ENCODE measurements around the gene HNRNPDL. TPM values are rescaled to one million over a fixed set of nuclear protein-coding genes. Genes with fewer than 3 reads are reported as not detected.
A peak's percentile ranks its signal among the peaks of the same experiment; 100 is the strongest.

HNRNPDL gene
- total RNA-seq, 1 experiment from 2014 or later, result 472 TPM

GRCh38 chr4:82469791-82470345 lies 39.6 kb upstream of the HNRNPDL start:
- H3K4me3 Mint-ChIP-seq, result no peak overlapping the region
- Histone ChIP-seq H2BK5ac (ENCODE audit: insufficient read length, low read length) (no peak overlapping the region), H3K27me3 (ENCODE audit: insufficient read depth, low read length) (no peaks in the 10 kb centered on the region), H3K56ac (ENCODE audit: insufficient read length, low read depth, low read length) (no peak overlapping the region), H3K4me1 (ENCODE audit: insufficient read depth, low read length) (no peaks in the 10 kb centered on the region), H3K79me1 (ENCODE audit: insufficient read depth, low read depth, low read length, poor library complexity, severe bottlenecking) (no peaks in the 10 kb centered on the region), H4K5ac (ENCODE audit: insufficient read length, low read depth, low read length) (no peak overlapping the region), H3K14ac (ENCODE audit: insufficient read depth, low read length) (no peak overlapping the region), H3K23ac (ENCODE audit: insufficient read length, low read depth, low read length) (no peak overlapping the region), H4K20me1 (ENCODE audit: control insufficient read depth, insufficient read depth, insufficient read length) (no peaks in the 10 kb centered on the region), H2AFZ (ENCODE audit: low read length) (no peak overlapping the region), H2BK20ac (ENCODE audit: low read depth, low read length, poor library complexity, severe bottlenecking) (no peak overlapping the region), H3K18ac (ENCODE audit: insufficient read length, low read depth, low read length) (no peak overlapping the region), H3K23me2 (ENCODE audit: insufficient read length, low read depth, low read length, poor library complexity, severe bottlenecking) (no peaks in the 10 kb centered on the region), H3K9ac (ENCODE audit: extremely low read depth, insufficient read length, low read length) (no peak overlapping the region), H3K4me2 (ENCODE audit: insufficient read depth, insufficient read length, low read length) (no peak overlapping the region), H4K91ac (ENCODE audit: insufficient read length, low read depth, low read length) (no peak overlapping the region), H3K79me2 (ENCODE audit: insufficient read depth, low read length) (no peaks in the 10 kb centered on the region), H2BK120ac (ENCODE audit: low read depth, low read length, poor library complexity, severe bottlenecking) (no peak overlapping the region), H2BK15ac (ENCODE audit: low read depth, low read length) (no peak overlapping the region), H3T11ph (ENCODE audit: low read length) (no peak overlapping the region), H4K8ac (replicated peaks; ENCODE audit: insufficient read length, low read depth, low read length) (no peak overlapping the region), H2AK5ac (ENCODE audit: insufficient read length, low read length) (no peak overlapping the region), H3K4ac (ENCODE audit: low read depth, low read length) (no peak overlapping the region), H2BK12ac (ENCODE audit: insufficient read length, low read depth, low read length) (no peak overlapping the region), H3K27ac (ENCODE audit: insufficient read length, low read depth, low read length) (no peak overlapping the region), H3K9me3 (ENCODE audit: control insufficient read depth, low read depth, low read length) (no peaks in the 10 kb centered on the region)
- WGBS (ENCODE audit: extremely low coverage, insufficient read length, low lambda C conversion rate), result no CpG with 5 or more reads among the region's 2 CpGs
- H3K4me1 Mint-ChIP-seq, result peaks cover 6 to 10% of the 10 kb centered on the region in 2 experiments
- no peaks in the 10 kb centered on the region; the same call in 1 of the 2 replicates for H3K27me3 Mint-ChIP-seq (ENCODE audit: low read depth)
- H3K27ac Mint-ChIP-seq, result peak overlapping the region in 1 of 3 experiments; percentile 40; a peak in 1 of 7 replicates
- TF ChIP-seq CTCF (conservative IDR thresholded peaks at IDR 0.05), result no peak
- H3K9me3 Mint-ChIP-seq, result peaks cover 4 to 9% of the 10 kb centered on the region in 2 experiments; a peak in 3 of 5 replicates
- no peak for DNase-seq
- H3K36me3 Mint-ChIP-seq (ENCODE audit: insufficient read depth in 1 of 3, low read depth in 3 of 3), result peaks cover 14 to 18% (median 15%) of the 10 kb centered on the region in 3 experiments
